Nephron progenitor cell (in vitro differentiated cells): ENCODE data around the gene TEX35.

Experiments
- DNase-seq: peaks from one replicate; pipeline ENCODE4 v3.0.0; 2021
- H3K27ac Mint-ChIP-seq: 2 replicates; pipeline ENCODE4 v1.8.0; 2021; ENCODE audit warnings: mild to moderate bottlenecking, moderate library complexity, mixed read lengths
- H3K27me3 Mint-ChIP-seq: 2 replicates; pipeline ENCODE4 v1.8.0; 2021; ENCODE audit warnings: mild to moderate bottlenecking, low read depth, mixed read lengths; ENCODE audit not compliant: poor library complexity
- H3K36me3 Mint-ChIP-seq: 2 replicates; pipeline ENCODE4 v1.8.0; 2021; ENCODE audit warnings: low read depth, mixed read lengths
- H3K4me1 Mint-ChIP-seq: 2 replicates; pipeline ENCODE4 v1.8.0; 2021; ENCODE audit warnings: mixed read lengths
- H3K4me3 Mint-ChIP-seq: 2 replicates; pipeline ENCODE4 v1.8.0; 2021; ENCODE audit warnings: mild to moderate bottlenecking, moderate library complexity, mixed read lengths
- H3K9me3 Mint-ChIP-seq: 2 replicates; pipeline ENCODE4 v1.8.0; 2021; ENCODE audit warnings: mild to moderate bottlenecking, moderate library complexity, mixed read lengths
- CTCF ChIP-seq: fragments of 200-600 bp; sonication (generic); IDR thresholded peaks from 2 replicates; pipeline ENCODE4 v1.5.0; 2021; ENCODE audit warnings: antibody characterized with exemption

TEX35 gene

GRCh38 chr1:178472531-178472930 lies 40.4 kb upstream of the TEX35 start:
- TF ChIP-seq CTCF = no peak
- peak overlapping the region; percentile 45 for H3K27ac Mint-ChIP-seq
- H3K27me3 Mint-ChIP-seq = no peaks in the 10 kb centered on the region
- H3K4me1 Mint-ChIP-seq = peaks cover 39% of the 10 kb centered on the region
- peaks cover 20% of the 10 kb centered on the region for H3K36me3 Mint-ChIP-seq
- no peak for DNase-seq
- no peak overlapping the region for H3K4me3 Mint-ChIP-seq
- H3K9me3 Mint-ChIP-seq = no peaks in the 10 kb centered on the region

DNA sequence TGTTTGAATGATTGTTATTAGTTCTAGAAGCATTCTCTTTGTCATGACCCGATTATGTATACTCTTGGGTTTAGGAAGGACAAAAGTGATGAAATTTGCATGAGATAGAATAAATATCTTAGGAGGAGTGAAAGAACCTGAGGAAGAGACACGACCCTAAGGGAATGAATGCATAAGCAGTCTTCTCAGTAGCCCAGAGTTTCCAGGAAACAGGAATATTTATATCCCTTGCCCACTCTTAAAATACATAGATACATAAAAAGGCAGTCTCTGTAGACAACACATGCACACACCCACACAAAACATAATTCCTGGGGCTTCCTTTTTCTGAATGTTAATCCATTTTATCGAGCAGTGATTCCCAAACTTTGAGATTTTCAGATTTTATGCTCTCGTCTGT lies 35.5 kb upstream of the TEX35 start:
- H3K4me3 Mint-ChIP-seq = no peak overlapping the region

DNA sequence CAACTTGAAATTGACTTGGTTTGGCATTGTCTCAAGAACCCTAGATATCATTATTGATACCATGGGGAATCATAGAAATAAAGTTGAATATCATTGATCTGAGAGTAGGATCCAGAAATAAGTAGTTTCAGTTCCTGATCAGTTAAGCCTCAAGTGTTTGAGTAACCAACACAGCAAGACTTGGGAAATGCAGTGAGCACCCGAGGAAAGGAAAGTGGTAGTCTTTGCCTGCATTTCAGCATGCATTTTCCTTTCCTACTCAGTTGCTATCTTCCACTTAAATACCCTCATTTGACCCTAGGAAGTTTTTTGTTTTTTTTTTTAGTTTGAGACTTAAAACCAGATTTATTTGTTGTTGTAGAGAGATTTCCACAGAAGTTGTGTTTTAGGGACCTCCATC lies 35.1 kb upstream of the TEX35 start:
- no peak overlapping the region for H3K27ac Mint-ChIP-seq
- no peaks in the 10 kb centered on the region for H3K4me1 Mint-ChIP-seq
- H3K36me3 Mint-ChIP-seq = peaks cover 10% of the 10 kb centered on the region
- H3K4me3 Mint-ChIP-seq = no peak overlapping the region
- no peaks in the 10 kb centered on the region for H3K27me3 Mint-ChIP-seq
- TF ChIP-seq CTCF = no peak
- no peak for DNase-seq
- H3K9me3 Mint-ChIP-seq = no peaks in the 10 kb centered on the region

More for the DNA sequence above, 35.5 kb upstream of the TEX35 start:
- no peaks in the 10 kb centered on the region for H3K27me3 Mint-ChIP-seq
- no peak for TF ChIP-seq CTCF
- no peak overlapping the region for H3K27ac Mint-ChIP-seq
- H3K9me3 Mint-ChIP-seq = no peaks in the 10 kb centered on the region
- DNase-seq = no peak
- H3K36me3 Mint-ChIP-seq = peaks cover 10% of the 10 kb centered on the region
- peaks cover 3% of the 10 kb centered on the region for H3K4me1 Mint-ChIP-seq

DNA sequence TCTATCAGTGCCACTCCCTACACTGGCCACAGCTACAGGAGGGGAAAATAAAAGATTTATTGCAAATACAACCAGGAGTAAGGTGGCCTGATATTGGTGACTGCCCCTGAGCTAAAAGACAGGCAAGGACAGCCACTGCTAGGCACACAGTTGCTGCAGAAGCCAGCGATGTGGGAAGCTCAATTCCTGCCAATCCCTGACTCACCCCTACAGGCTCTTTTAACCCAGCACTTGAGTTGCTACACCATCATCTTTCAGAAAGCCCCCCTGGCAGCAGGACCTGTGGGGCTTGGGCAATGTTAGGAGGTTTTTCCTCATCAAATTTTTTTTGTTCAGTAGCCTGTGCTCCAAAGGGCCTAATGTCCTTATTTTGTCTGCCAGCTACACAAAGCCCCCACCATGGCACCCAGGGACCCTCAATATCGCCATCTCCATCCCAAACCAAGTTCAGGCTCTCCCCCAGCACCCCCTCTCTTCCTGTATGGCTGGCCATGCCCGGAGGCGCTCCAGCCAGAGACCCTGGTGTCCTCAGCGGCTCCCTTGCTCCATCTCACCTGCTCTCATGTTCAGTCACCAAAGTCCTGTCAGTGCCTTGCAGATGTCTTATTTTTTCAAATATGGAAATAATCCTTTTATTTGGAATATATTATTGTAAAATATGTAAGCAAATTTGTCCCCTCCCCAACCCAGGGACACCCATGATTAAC lies 29.5 kb upstream of the TEX35 start:
- Mint-ChIP-seq H3K36me3 (peaks cover 4% of the 10 kb centered on the region), H3K4me3 (no peak overlapping the region), H3K4me1 (no peaks in the 10 kb centered on the region), H3K9me3 (no peaks in the 10 kb centered on the region), H3K27ac (no peak overlapping the region), H3K27me3 (peaks cover 7% of the 10 kb centered on the region)
- DNase-seq = no peak
- TF ChIP-seq CTCF = no peak

GRCh38 chr1:178484698-178485225 lies 28.1 kb upstream of the TEX35 start:
- Mint-ChIP-seq H3K9me3 (no peaks in the 10 kb centered on the region), H3K4me3 (no peak overlapping the region), H3K36me3 (peaks cover 4% of the 10 kb centered on the region), H3K27ac (peak overlapping the region; percentile 27), H3K27me3 (peaks cover 7% of the 10 kb centered on the region), H3K4me1 (no peaks in the 10 kb centered on the region)
- no peak for DNase-seq
- TF ChIP-seq CTCF = no peak

DNA sequence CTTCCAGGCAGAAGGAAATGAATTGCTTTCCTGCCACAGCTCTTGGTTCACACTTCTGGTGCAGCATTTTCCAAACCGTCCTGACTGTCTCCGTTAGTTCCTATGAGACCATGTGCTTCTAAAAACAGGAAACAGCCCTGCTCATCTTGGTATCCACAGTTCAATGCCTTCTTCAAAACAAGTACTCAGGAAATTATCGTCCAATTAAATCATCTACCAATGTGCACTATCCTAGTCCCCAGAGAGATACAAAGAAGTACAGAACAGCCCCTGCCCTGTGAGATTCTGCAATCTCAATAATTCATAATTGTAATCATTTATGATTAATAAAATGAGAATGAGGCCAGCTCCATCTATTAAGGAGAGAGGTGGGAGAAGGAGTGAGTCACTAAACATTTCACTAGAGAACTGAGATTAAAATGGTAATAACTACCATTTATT lies 27.3 kb upstream of the TEX35 start:
- Mint-ChIP-seq H3K27me3 (peaks cover 7% of the 10 kb centered on the region), H3K27ac (no peak overlapping the region), H3K4me3 (no peak overlapping the region), H3K9me3 (no peaks in the 10 kb centered on the region), H3K36me3 (peaks cover 4% of the 10 kb centered on the region), H3K4me1 (no peaks in the 10 kb centered on the region)
- no peak for DNase-seq
- no peak for TF ChIP-seq CTCF
